GM19193 (cell line): Measurements from ENCODE around the gene MASTL.

ENCODE experiments used
- POLR2A ChIP-seq: IDR thresholded peaks from 4 replicates; pipeline ENCODE4 v1.6.1; 2011; ENCODE audit not compliant: insufficient read depth, insufficient read length; ENCODE audit errors: extremely low read depth

MASTL gene

GRCh38 chr10:27203806-27204205, 48.7 kb downstream of the MASTL start:
- TF ChIP-seq POLR2A: no peak

DNA sequence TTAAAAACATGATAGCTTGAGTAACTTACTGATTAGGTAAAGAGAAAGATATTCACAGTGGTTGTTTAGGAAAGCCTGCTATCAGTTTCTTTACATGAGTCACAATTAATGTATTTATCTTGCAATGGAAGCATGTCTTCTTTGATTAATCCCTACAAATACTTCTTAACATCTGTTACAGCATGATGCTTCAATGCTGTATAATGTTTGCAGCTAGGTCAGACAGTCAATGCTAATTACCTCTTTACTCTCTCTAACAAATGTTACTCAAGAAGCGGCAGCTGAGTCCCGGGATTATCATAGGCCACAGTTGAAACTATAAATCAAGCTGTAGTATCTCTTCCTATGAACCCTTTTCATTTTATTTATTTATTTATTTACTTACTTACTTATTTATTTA, 52.2 kb downstream of the MASTL start:
- TF ChIP-seq POLR2A: no peak

DNA sequence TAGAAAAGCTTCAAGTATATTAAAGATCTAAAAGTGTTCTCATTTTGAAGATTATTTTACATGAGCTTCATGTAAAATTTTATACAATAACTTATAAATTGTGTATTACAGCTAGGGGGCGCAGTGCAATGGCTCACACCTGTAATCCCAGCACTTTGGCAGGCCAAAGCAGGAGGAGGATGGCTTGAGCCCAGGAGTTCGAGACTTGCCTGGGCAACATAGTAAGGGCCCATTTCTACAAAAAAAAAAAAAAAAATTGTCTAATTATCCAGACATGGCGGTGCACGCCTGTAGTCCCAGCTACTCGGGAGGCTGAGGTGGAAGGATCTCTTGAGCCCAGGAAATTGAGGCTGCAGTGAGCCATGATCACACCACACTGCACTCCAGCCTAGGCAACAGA, 68.8 kb downstream of the MASTL start:
- TF ChIP-seq POLR2A: no peak

GRCh38 chr10:27225011-27225590, 69.9 kb downstream of the MASTL start:
- TF ChIP-seq POLR2A: no peak

GRCh38 chr10:27225642-27226257, 70.6 kb downstream of the MASTL start:
- no peak for TF ChIP-seq POLR2A

DNA sequence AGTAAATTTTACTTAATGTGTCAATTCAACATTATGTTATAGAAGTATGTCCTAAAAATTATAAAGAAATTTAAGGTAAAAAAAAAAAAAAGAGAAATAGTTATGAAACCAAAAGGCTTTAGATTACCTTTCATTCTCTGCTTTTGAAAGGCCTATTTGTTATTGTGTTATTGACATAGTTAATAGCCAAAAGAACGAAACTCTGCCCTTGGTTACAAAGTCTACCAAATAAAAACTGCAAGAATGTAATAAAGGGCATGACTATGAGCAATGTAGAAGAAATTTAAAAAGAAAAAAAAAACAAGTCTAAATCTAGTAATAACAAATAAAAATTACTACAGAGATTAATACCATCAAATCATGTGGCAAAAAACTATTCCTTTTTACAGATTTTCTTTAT, 74.9 kb downstream of the MASTL start:
- no peak for TF ChIP-seq POLR2A

GRCh38 chr10:27235706-27236105, 80.6 kb downstream of the MASTL start:
- no peak for TF ChIP-seq POLR2A
